Chondrocyte (in vitro differentiated cells): ENCODE measurements around the gene RND3. TPM values are rescaled to one million over a fixed set of nuclear protein-coding genes. Genes with fewer than 3 reads are reported as not detected.

Experiments used
- DNase-seq: peaks from one replicate; pipeline ENCODE4 v3.0.0; 2021; ENCODE audit warnings: mixed read lengths, low spot score
- H3K27ac Mint-ChIP-seq: one replicate; pipeline ENCODE4 v1.8.0; 2021; ENCODE audit warnings: mild to moderate bottlenecking, moderate library complexity, mixed read lengths; ENCODE audit not compliant: unreplicated experiment
- H3K27me3 Mint-ChIP-seq: 2 replicates; pipeline ENCODE4 v1.8.0; 2021; ENCODE audit warnings: low read depth, mixed read lengths
- H3K36me3 Mint-ChIP-seq: 2 replicates; pipeline ENCODE4 v1.8.0; 2021; ENCODE audit warnings: low read depth, mixed read lengths
- H3K4me1 Mint-ChIP-seq: 2 replicates; pipeline ENCODE4 v1.8.0; 2021; ENCODE audit warnings: low read depth, mild to moderate bottlenecking, mixed read lengths
- H3K4me3 Mint-ChIP-seq: one replicate; pipeline ENCODE4 v1.8.0; 2021; ENCODE audit warnings: mild to moderate bottlenecking, moderate library complexity, mixed read lengths; ENCODE audit not compliant: unreplicated experiment
- H3K9me3 Mint-ChIP-seq: 2 replicates; pipeline ENCODE4 v1.8.0; 2021; ENCODE audit warnings: low read depth, mixed read lengths
- CTCF ChIP-seq: fragments of 200-600 bp; sonication (generic); IDR thresholded peaks from 2 replicates; pipeline ENCODE4 v1.5.0; 2021; ENCODE audit warnings: antibody characterized with exemption, mild to moderate bottlenecking, moderate library complexity
- total RNA-seq: library from RNA; stranded (reverse); gene quantifications from 3 replicates; pipeline ENCODE4 v1.2.1, GENCODE V29; 2021

RND3 gene
- total RNA-seq, 1 donor from 2014 or later = 124 TPM

GRCh38 chr2:150450765-150451164, 36.7 kb downstream of the RND3 start:
- peaks cover 5% of the 10 kb centered on the region for H3K4me1 Mint-ChIP-seq

GRCh38 chr2:150449856-150450255, 37.6 kb downstream of the RND3 start:
- Mint-ChIP-seq H3K36me3 (no peaks in the 10 kb centered on the region), H3K27me3 (no peaks in the 10 kb centered on the region), H3K9me3 (peaks cover 12% of the 10 kb centered on the region), H3K4me3 (no peak overlapping the region), H3K27ac (no peak overlapping the region), H3K4me1 (peaks cover 5% of the 10 kb centered on the region)
- no peak for TF ChIP-seq CTCF
- DNase-seq = no peak

More at GRCh38 chr2:150450765-150451164, 36.7 kb downstream of the RND3 start:
- Mint-ChIP-seq H3K27ac (no peak overlapping the region), H3K4me3 (no peak overlapping the region), H3K9me3 (peaks cover 10% of the 10 kb centered on the region), H3K27me3 (no peaks in the 10 kb centered on the region), H3K36me3 (no peaks in the 10 kb centered on the region)
- no peak for DNase-seq
- no peak for TF ChIP-seq CTCF

GRCh38 chr2:150445398-150445797, 42.1 kb downstream of the RND3 start:
- peaks cover 5% of the 10 kb centered on the region for H3K9me3 Mint-ChIP-seq
- H3K27ac Mint-ChIP-seq = no peak overlapping the region
- H3K4me3 Mint-ChIP-seq = no peak overlapping the region
- no peak for TF ChIP-seq CTCF
- no peaks in the 10 kb centered on the region for H3K27me3 Mint-ChIP-seq
- no peak for DNase-seq
- peaks cover 11% of the 10 kb centered on the region for H3K4me1 Mint-ChIP-seq
- no peaks in the 10 kb centered on the region for H3K36me3 Mint-ChIP-seq

- Mint-ChIP-seq H3K9me3 (peaks cover 5% of the 10 kb centered on the region), H3K36me3 (no peaks in the 10 kb centered on the region), H3K27ac (no peak overlapping the region), H3K27me3 (no peaks in the 10 kb centered on the region), H3K4me1 (peaks cover 6% of the 10 kb centered on the region), H3K4me3 (no peak overlapping the region)
- DNase-seq = no peak
- TF ChIP-seq CTCF = no peak
These were observed 45.0 kb downstream of the RND3 start for GRCh38 chr2:150442484-150442883.

GRCh38 chr2:150441784-150442183, 45.7 kb downstream of the RND3 start:
- no peaks in the 10 kb centered on the region for H3K36me3 Mint-ChIP-seq
- no peak overlapping the region for H3K27ac Mint-ChIP-seq
- no peak for TF ChIP-seq CTCF
- no peak overlapping the region for H3K4me3 Mint-ChIP-seq
- no peak for DNase-seq
- H3K9me3 Mint-ChIP-seq = peaks cover 5% of the 10 kb centered on the region
- peaks cover 6% of the 10 kb centered on the region for H3K4me1 Mint-ChIP-seq
- no peaks in the 10 kb centered on the region for H3K27me3 Mint-ChIP-seq
